Stimulated activated naive CD8-positive, alpha-beta T cell treated with anti-CD3 and anti-CD28 coated beads, Interleukin-15, Interleukin-2, amounts not matched to agents 100 U/mL and 50 U/mL, for 24 hours (primary cell): ENCODE measurements around the gene LITAF.
"Not testable (repeated sequence)": the region's sequence is repeated elsewhere in the genome, so short reads cannot be mapped to it uniquely, and the experiment has no call there.

Experiments
- ATAC-seq: fragments of 150-1000 bp; cut with Tn5 transposase; one replicate; pipeline ENCODE4 v1.10.0; 2021
- DNase-seq: peaks from one replicate; pipeline ENCODE4 v3.0.0; 2021

LITAF gene

DNA sequence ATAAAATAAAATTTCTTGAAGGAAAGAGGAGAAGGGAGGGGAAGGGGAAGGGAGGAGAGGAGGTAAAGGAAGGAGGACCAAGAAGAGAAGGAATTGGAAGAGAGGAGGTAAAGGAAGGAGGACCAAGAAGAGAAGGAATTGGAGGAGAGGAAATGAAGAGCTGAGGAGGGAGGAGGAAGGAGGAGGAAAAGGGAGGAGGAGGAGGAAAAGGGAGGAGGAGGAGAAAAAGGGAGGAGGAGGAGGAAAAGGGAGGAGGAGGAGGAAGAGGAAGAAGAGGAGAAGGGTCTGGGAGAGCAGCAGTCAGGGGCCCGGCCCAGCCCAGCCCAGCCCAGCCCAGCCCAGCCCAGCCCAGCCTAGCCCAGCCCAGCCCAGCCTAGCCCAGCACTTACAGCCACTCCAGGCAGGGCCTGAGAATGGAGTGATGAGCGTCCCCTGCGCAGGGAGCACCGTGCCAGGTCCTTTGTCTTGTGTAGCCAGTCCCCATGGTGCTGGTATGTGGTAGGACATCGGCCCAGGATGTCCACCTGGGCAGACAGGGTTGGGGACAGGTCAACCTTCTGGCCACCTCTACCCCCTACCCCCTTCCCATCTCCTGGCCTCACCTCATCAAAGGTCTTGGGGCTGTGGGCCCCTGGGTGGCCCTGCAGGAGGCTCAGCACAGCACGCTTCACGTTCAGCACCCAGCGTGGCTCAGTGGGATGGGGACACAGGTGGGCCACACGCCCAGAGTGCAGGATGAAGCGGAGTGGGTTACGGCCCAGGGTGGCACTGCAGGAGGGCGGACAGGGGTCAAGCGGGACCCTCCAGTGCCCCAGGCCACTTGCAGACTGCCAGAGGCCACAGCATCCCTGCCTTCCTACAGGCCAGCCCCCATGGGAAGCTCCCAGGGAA lies 70.9 kb downstream of the LITAF start:
- no peak for DNase-seq
- ATAC-seq, result peak; percentile 36

DNA sequence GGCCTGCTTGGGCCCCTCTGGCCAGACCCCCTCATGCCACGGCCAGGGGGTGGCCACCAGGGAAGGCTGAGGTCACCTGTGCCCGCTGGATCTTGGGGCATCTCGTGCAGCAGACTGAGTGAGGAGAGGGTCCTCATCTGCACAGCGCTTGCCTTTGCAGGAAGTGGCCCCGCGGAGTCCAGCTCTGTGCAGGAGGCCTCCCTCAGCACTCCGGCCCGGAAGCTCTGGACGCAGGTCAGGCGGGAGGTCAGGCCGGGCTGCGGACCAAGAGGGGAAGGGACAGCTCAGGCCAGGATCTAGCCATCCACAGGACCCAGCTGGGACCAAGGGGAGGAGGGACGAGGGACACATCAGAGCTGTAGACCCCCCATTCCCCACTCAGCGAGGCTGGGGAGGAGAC lies 72.4 kb downstream of the LITAF start:
- ATAC-seq, result no peak
- DNase-seq, result no peak

DNA sequence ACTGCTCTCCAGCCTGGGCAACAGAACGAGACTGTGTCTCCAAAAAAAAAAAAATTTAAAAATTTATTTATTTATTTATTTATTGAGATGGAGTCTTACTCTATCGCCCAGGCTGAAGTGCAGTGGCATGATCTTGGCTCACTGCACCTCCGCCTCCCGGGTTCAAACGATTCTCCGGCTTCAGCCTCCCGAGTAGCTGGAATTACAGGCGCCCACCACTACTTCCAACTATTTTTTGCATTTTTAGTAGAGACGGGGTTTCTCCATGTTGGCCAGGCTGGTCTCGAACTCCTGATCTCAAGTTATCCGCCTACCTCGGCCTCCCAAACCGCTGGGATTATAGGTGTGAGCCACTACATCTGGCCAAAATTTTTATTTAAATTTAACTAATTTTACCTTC lies 73.4 kb downstream of the LITAF start:
- DNase-seq, ATAC-seq: not testable (repeated sequence)

DNA sequence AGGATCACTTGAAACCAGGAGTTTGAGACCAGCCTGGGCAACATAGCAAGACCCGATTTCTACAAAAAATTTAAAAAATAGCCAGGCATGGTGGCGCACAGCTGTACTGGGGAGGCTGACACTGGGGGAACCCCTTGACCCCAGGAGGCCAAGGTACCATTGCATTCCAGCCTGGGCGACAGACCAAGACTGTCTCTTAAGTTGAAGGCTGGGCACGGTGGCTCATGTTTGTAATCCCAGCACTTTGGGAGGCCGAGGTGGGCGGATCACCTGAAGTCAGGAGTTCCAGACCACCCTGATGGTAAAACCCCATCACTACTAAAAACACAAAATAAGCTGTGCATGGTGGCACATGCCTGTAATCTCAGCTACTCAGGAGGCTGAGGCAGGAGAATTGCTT lies 74.9 kb downstream of the LITAF start:
- no peak for DNase-seq
- no peak for ATAC-seq

DNA sequence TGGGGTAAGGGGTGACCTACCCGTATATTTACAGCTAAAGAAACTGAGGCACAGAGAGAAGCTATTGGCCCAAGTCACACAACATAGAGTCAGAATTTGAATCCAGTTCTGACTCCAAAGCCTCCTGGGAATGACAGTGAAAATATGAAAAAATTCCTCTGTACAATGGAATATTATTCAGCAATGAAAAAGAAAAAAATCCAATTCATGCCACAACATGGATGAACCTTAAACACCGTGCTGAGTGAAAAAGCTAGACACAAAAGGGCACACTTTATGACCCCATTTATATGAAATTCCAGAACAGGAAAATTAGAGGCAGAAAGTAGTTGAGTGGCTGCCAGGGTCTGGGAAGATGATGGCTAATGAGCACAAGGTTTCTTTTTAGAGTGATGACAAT lies 75.4 kb downstream of the LITAF start:
- DNase-seq (no peak), ATAC-seq (no peak)

DNA sequence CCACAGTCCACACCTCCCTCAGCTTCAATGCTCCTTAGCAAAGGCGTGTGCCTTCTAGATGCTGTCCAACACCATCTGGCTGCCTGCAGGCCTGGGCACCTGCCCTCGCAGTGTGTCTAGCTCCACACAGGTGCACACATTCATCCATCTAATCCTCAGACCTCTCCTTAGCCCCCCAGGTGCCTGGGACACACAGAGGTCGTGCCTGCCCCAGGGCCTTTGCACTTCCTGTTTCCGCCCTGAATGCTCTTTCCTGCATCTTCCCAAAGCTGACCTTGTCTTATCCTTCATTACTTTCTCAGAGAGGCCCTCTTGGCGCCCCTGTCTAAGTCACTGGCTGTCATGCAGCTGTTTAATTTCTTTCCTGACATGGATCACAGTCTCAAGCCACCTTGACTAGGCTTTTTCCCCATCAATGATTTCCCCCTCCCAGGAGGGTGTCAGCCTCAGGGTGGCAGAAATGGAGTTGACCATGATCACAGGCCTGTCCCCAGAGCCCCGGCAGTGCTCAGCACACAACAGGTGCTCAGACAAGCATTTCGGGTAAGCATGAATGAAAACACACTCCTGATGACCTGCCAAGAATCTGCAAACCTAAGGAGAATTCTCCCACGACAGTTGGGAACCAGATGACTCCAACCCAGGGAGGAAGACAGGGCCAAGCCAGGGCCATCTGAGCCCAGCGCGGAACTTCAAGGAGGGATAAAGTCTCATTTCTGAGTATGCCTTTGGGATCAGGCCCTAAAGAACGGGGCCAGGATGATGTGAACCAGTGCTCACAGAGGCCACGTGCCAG lies 76.3 kb downstream of the LITAF start:
- no peak for ATAC-seq
- no peak for DNase-seq

DNA sequence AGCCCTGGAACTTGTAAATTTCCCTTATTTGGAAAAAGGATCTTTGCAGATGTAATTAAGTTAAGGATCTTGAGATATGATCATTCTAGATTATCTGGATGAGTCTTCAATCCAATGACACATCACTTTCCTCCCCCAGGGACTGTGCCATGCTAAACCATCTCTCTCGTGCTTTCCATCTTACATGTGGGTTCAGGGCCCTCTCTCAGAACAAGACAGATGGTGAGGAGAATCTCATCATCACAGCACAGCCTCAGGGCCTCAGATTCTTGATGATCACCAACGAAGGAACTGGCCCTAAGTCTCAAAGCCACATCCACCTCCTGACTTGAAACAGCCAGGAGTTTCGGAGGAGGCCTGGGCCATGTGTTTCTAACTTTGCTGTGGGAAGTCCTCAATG lies 78.7 kb downstream of the LITAF start:
- no peak for ATAC-seq
- DNase-seq, result no peak

DNA sequence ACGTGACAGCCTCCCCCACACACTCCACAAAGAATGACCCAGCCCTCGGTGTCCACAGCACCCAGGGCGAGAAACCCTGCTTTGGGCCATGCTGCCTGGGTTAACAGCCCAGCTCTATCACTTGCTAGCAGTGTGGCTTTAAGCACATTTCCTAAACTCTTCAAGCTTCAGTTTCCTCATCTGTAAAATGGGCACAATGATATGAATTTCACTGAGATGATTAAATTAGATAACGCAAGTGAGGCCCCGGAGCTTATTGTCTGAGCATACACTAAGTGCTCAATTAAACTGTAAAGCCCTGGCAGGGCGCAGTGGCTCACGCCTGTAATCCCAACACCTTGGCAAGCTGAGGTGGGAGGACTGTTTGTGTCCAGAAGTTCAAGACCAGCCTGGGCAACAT lies 79.4 kb downstream of the LITAF start:
- no peak for DNase-seq
- no peak for ATAC-seq

DNA sequence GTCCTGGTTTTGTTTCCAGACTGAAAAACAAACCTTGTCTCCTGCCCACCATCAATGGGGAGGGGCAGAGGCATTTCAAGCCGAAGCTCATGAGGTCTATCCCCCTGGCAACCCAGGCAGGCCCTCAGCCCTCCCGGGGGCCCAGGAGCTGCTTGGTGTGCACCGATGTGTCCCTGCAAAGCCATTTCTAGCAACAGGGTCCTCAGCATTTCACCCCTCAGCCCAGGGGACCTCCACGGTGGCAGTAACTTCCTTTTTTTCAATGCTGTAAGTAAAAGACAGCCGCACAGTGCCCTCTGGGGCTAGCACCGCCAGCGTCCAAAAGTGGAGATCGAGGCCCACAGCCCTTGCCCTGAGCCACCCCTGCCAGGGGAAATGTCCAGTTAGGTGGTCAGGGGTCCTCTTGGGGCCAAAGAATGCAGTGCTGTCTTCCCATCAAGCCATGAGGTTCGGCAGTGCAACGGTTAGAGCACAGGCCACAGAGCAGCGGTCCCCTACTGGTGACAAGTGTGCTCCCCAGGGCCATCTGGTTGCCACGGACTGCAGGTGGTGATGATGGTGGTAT lies 79.9 kb downstream of the LITAF start:
- DNase-seq, result no peak
- ATAC-seq, result peak; percentile 20

DNA sequence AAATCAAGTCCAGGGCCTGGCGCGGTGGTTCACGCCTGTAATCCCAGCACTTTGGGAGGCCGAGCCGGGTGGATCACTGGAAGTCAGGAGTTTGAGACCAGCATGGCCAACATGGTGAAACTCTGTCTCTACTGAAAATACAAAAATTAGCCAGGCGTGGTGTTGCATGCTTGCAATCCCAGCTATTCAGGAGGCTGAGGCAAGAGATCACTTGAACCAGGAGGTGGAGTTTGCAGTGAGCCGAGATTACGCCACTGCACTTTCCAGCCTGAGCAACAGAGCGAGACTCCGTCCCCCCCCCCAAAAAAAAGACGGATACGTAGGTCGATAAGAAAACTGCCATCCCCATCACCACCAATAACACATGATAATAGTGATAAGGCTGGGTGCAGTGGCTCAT lies 82.5 kb downstream of the LITAF start:
- not testable (repeated sequence) for ATAC-seq, DNase-seq

DNA sequence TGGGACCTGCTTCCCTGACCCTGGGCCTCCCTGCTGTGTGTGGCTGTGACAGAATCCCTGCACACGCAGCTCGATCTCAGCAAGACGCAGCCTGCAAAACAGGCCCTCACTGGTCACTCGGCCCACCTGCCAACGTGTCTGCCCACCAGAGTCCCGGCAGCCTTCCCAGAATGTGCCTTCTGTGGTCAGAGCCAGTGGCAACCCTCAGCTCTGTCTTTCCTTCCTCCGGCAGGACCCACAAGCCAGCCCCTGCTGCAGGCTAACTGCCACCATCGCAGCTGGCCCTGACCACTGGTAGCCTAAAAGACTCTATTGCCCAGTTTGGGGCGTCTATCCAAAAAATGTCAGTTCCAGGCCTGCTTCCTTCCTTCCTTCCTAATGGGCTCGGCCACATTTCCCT lies 83.2 kb downstream of the LITAF start:
- ATAC-seq (no peak), DNase-seq (no peak)

DNA sequence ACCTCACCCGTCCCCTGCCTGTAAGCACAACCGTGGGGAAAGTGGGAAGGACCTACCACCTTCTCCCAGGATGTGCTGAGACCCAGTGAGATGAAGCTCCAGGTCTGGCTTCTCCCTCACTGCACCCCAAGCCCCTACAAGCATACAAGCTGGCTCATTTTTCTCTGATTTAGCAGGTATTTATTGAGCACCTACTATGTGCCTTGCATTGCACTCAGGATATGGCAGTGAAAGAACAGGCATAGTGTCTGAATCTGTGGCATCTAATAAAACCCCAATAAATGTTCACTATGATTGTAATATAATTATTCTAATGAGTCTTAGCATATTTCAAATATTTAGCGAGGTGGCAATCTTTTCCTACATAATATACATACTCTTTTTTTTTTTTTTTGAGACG lies 84.5 kb downstream of the LITAF start:
- DNase-seq (no peak), ATAC-seq (no peak)

DNA sequence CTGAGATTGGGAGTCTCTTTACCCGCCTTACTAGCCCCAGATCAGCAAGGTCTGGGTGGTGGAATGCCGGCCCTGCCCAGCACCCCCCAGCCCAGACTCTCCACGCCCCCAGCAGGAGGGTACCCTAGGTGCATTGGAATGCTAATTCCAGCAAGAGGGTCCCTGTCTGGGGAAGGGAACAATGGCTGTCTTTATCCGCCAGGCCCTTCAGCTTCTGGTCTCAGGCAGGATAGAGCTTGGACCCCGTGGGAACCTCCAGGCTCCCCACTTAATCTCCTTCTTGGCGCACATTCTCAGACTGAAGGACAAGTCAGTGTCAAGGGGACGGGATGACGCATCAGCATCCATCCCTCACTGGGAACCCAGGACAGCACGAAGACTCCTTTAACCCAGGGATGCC lies 85.1 kb downstream of the LITAF start:
- ATAC-seq (no peak), DNase-seq (no peak)

DNA sequence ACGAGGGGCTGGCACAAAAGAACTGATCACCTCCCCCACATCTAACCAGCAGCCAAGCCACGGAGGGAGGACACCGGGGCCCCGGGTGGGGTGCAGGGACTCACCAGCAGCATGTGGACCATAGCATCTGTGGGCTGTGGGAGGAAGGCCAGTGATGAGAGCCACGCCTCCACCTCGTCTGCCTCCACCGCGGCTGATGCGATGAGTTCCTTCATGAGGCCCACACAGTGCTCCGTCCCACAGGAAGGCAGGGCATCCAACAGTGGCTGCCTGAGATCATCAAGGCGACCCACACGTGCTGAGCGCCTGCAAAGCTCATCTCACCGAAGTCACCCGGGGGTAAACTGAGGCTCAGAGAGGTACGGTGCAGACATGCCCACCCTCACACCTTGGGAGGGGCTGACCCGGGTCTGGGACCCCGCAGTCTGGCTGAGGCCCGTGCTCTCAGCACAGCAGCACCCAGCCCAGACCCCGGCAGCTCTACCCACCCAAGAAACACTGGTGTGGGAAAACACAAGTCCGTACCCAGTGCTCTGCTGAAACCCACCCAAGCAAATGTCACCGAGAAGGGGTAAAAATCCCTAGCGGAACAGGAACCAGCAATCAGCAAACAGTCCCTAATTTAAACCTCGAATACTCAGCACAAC lies 85.9 kb downstream of the LITAF start:
- ATAC-seq (no peak), DNase-seq (no peak)

DNA sequence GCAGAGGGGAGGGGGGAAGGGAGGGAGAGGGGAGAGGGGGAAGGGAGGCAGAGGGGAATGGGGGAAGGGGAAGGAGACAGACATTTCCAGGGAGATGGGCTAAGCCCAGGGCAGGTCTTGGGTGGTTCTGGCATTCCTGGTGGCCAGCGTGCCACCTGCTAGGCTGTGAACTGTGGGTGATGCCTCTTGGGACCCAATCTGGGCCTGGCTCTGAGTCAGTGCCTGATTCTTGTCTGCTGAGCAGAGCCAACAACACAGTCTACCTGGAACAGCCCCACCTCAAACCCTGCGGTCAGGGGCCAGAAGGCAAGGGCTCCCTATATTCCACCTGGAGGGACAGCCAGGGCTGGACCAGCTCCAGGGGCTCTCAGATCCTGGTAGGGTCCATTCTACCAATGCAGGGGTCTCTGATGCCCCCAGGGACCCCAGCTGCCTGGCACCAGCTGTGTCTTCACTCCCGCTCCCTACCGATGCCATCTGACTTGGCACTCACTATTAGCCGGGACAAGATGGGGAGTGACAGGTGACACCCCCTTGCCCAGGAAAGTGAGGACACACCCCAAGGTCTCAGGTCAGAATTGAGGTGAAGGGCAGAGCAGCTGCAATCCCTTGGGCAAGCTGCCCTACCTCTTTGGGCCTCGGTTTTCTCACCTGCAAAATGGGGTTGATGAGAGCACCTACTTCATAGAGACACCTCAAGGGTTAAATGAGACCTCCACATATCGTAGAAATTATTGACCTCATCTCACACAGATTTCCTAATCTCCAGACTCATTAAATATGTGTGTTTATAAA lies 87.2 kb downstream of the LITAF start:
- DNase-seq (no peak), ATAC-seq (no peak)

DNA sequence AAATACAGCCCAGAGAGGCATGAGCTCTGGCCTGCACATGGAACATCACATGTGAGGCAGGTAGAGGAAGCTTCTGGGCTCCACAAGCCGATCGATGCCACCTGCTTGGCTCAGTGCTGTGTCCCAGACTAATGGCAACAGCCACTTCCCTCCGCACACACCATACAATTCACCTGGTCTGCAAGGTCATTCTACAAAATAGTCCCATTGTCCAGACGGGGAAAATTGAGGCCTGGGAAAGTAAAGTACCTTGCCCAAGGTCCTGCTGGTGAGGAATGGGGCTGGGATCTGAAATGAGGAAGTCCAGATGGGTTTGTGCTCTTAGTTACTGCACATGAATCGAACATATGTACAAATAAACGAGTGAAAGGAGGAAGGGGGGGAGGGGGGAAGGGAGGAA lies 88.0 kb downstream of the LITAF start:
- ATAC-seq (no peak), DNase-seq (no peak)

DNA sequence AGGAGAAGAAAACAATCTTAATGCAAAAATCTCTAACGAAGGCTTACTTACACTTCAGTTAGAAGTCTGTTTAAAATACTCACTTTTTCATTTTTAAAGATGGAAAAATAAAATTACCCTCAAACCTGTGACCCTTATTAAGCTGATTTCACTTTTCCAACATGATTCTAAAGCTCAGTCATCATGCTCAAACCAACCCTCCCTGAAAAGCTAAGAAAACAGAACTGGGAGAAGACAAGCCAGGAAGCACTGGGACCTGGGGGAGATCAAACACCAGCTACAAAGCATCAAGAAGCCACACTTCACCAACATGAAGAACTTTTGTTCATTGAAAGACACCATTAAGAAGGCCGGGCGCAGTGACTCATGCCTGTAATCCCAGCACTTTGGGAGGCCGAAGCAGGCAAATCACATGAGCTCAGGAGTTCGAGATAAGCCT lies 88.8 kb downstream of the LITAF start:
- ATAC-seq (no peak), DNase-seq (no peak)
